RWPE1 (cell line): ENCODE measurements around the gene CLN6.

Experiments
- CTCF ChIA-PET: fragments of 350-600 bp; sonication (Branson Sonifier 250); formaldehyde crosslinking; extraction: SDS; loops from one replicate; lab custom pipeline; 2021; lab: Yijun Ruan, JAX
- POLR2A ChIA-PET: fragments of 400-600 bp; formaldehyde crosslinking; extraction: SDS; loops from one replicate; lab custom pipeline; 2020; ENCODE audit warnings: antibody characterized with exemption; ENCODE audit not compliant: low non-redundant PET; lab: Yijun Ruan, JAX
- DNase-seq: peaks from one replicate; pipeline ENCODE4 v3.0.0; 2012; ENCODE audit warnings: low spot score
- H3K27ac ChIP-seq: fragments of 450-650 bp; 2 replicates; pipeline ENCODE4 v1.5.1; 2017
- TF ChIP-seq, protein P1 (sequence below): fragments of 450-650 bp; conservative IDR thresholded peaks from 2 replicates; pipeline ENCODE4 v1.5.1; 2017; ENCODE audit warnings: low read depth, mild to moderate bottlenecking

The CLN6 gene

GRCh38 chr15:68211656-68212320 lies 17.7 kb downstream of the CLN6 start:
- TF ChIP-seq, protein P1, sequence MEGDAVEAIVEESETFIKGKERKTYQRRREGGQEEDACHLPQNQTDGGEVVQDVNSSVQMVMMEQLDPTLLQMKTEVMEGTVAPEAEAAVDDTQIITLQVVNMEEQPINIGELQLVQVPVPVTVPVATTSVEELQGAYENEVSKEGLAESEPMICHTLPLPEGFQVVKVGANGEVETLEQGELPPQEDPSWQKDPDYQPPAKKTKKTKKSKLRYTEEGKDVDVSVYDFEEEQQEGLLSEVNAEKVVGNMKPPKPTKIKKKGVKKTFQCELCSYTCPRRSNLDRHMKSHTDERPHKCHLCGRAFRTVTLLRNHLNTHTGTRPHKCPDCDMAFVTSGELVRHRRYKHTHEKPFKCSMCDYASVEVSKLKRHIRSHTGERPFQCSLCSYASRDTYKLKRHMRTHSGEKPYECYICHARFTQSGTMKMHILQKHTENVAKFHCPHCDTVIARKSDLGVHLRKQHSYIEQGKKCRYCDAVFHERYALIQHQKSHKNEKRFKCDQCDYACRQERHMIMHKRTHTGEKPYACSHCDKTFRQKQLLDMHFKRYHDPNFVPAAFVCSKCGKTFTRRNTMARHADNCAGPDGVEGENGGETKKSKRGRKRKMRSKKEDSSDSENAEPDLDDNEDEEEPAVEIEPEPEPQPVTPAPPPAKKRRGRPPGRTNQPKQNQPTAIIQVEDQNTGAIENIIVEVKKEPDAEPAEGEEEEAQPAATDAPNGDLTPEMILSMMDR: no peak
- CTCF ChIA-PET: interaction anchor here (0.5 to 1.1 kb wide), 4 partner anchors 10 to 1212 kb away, joined by 3 to 4 read pairs (median 3); no protein-coding TSS in a partner anchor
- POLR2A ChIA-PET: no interaction called here
- no peak for DNase-seq
- H3K27ac ChIP-seq: no peak overlapping the region

DNA sequence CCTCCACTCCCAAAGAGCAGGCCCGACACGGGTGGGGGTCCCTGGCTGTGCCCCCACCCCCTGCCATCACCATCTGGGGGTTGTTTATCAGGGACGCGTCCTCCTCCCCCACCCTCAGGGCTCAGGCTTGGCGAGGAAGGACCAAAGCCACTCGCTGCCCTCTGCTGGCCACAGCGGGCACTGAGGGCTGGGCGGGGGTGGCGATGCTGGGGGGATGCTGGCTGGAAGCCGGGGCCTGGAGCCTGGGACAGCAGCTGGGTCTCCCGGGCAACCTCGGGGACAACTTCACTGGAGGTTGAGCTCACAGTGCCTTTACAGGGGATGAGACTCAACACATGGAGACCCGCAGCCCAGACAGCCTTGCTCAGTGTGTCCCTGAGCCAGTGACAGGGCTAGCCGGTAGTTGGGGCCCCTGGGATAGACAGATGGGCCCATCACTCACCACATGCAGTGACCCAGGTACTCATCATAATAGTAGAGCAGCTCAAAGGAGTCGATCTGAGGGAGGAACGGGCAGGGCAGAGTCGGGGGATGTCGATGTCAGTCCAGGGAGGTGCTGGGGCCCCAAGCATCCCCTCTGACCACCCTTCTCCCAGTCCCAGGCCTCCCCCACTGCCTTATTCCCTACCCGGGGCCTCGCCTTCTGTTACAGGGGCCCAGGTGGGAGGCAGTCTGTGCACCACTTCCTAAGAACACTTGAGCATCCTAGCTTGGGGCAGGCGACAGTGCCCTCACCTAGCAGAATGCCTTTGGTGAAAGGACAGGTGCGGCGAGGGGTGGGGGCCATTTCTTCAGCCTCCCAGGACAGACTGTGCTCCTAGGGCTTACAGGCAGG lies 18.5 kb downstream of the CLN6 start:
- ChIA-PET CTCF (interaction anchor here (0.5 to 1.5 kb wide), 13 partner anchors 8 to 1405 kb away, joined by 3 to 6 read pairs (median 3); partner anchors contain the start of gene CLN6), POLR2A (no interaction called here)
- TF ChIP-seq, protein P1: peak; percentile 82
- DNase-seq: peak; percentile 48
- peak overlapping the region; percentile 69 for H3K27ac ChIP-seq

GRCh38 chr15:68210409-68210756 lies 19.1 kb downstream of the CLN6 start:
- POLR2A ChIA-PET: no interaction called here
- H3K27ac ChIP-seq: peak overlapping the region; percentile 69

GRCh38 chr15:68209735-68210408 lies 19.7 kb downstream of the CLN6 start:
- POLR2A ChIA-PET: no interaction called here
- H3K27ac ChIP-seq: peak overlapping the region; percentile 69
- DNase-seq: no peak
- CTCF ChIA-PET: interaction anchor here (0.6 to 1.5 kb wide), 8 partner anchors 9 to 1168 kb away, joined by 3 to 6 read pairs (median 4); partner anchors contain the start of gene CLN6
- TF ChIP-seq, protein P1: no peak

More at GRCh38 chr15:68210409-68210756, 19.1 kb downstream of the CLN6 start:
- CTCF ChIA-PET: interaction anchor here (0.6 to 1.5 kb wide), 9 partner anchors 9 to 1169 kb away, joined by 3 to 6 read pairs (median 4); partner anchors contain the start of gene CLN6
- TF ChIP-seq, protein P1: no peak
- DNase-seq: no peak

DNA sequence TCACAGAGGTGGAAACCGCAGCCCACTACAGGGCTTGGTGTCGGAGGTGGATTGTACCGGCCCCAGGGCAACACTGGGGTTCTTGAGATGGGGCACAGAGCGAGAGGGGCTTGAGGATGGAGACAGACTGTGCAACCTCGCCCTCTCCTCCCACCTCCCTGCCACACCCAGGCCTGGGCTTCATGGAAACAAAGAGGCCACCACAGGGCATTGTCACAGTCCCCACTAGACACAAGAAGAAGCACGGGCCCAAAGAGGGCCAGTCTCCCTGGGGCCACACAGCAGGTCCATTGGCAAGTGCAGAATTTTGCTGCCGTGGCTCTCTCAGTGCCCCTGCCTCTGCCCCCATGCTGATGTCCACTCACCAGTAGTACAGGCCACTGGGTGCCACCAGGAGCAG lies 20.3 kb downstream of the CLN6 start:
- no peak for DNase-seq
- POLR2A ChIA-PET: no interaction called here
- H3K27ac ChIP-seq: peak overlapping the region; percentile 69
- CTCF ChIA-PET: interaction anchor here (0.5 to 0.9 kb wide), 2 partner anchors 14 to 48 kb away, joined by 3 read pairs; no protein-coding TSS in a partner anchor
- TF ChIP-seq, protein P1: no peak
